ENCODE results near the gene POU2AF1.

- TF ChIP-seq EP300 (IDR thresholded peaks at IDR 0.05), result no peak
- TF ChIP-seq, protein P1, sequence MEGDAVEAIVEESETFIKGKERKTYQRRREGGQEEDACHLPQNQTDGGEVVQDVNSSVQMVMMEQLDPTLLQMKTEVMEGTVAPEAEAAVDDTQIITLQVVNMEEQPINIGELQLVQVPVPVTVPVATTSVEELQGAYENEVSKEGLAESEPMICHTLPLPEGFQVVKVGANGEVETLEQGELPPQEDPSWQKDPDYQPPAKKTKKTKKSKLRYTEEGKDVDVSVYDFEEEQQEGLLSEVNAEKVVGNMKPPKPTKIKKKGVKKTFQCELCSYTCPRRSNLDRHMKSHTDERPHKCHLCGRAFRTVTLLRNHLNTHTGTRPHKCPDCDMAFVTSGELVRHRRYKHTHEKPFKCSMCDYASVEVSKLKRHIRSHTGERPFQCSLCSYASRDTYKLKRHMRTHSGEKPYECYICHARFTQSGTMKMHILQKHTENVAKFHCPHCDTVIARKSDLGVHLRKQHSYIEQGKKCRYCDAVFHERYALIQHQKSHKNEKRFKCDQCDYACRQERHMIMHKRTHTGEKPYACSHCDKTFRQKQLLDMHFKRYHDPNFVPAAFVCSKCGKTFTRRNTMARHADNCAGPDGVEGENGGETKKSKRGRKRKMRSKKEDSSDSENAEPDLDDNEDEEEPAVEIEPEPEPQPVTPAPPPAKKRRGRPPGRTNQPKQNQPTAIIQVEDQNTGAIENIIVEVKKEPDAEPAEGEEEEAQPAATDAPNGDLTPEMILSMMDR (IDR thresholded peaks at IDR 0.05), result no peak
- TF ChIP-seq POLR2A (IDR thresholded peaks at IDR 0.05; ENCODE audit: low read depth), result no peak
These were observed 40.7 kb upstream of the POU2AF1 start for GRCh38 chr11:111419641-111420327.
